ENCODE results near the gene LGI2. TPM values are rescaled to one million over a fixed set of nuclear protein-coding genes. Genes with fewer than 3 reads are reported as not detected.

The LGI2 gene
- total RNA-seq, 3 donors from 2014 or later: 0.33 to 2.2 (median 1.2) TPM

GRCh38 chr4:24989327-24989726 is 41.4 kb downstream of the LGI2 start:
- Histone ChIP-seq H3K9me3 (peaks cover 0 to 5% of the 10 kb centered on the region in 2 donors), H3K4me3 (no peak overlapping the region), H3K4me1 (no peaks in the 10 kb centered on the region), H3K27me3 (no peaks in the 10 kb centered on the region), H3K27ac (no peak overlapping the region), H3K36me3 (no peaks in the 10 kb centered on the region)
- intact Hi-C loops (cut with DNase I; ENCODE audit: low total_unique reads): no loop called here
- DNase-seq (ENCODE audit: low spot score in 2 of 2): no peak
- TF ChIP-seq CTCF (IDR thresholded peaks at IDR 0.05) (no peak), POLR2A (IDR thresholded peaks at IDR 0.05) (no peak), POLR2AphosphoS5 (IDR thresholded peaks at IDR 0.05) (no peak)

DNA sequence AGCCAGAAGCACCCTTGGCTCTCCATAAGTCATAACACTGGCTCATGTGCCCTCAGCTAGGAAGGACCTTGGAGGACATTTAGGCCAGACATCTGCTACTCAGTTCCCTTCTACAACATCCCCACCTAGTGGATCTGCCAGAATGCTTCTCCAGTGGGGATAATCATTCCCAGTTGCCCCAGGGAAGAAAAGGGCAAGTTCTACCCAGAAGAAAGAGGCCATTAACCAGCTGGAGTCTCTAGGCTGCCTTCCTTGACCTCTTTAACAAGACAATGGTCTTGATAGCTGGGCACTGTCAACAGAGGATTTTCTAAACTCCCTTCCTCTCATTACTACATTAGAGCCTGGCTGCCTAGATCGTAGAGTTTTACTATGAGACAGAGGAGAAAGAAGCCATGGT is 42.0 kb downstream of the LGI2 start:
- Histone ChIP-seq H3K27me3 (no peaks in the 10 kb centered on the region), H3K4me1 (no peaks in the 10 kb centered on the region), H3K27ac (no peak overlapping the region), H3K9me3 (peaks cover 0 to 5% of the 10 kb centered on the region in 2 donors), H3K36me3 (no peaks in the 10 kb centered on the region), H3K4me3 (no peak overlapping the region)
- no peak for DNase-seq (ENCODE audit: low spot score in 2 of 2)
- TF ChIP-seq POLR2AphosphoS5 (IDR thresholded peaks at IDR 0.05) (no peak), POLR2A (IDR thresholded peaks at IDR 0.05) (no peak)
- intact Hi-C loops (cut with DNase I; ENCODE audit: low total_unique reads): no loop called here

DNA sequence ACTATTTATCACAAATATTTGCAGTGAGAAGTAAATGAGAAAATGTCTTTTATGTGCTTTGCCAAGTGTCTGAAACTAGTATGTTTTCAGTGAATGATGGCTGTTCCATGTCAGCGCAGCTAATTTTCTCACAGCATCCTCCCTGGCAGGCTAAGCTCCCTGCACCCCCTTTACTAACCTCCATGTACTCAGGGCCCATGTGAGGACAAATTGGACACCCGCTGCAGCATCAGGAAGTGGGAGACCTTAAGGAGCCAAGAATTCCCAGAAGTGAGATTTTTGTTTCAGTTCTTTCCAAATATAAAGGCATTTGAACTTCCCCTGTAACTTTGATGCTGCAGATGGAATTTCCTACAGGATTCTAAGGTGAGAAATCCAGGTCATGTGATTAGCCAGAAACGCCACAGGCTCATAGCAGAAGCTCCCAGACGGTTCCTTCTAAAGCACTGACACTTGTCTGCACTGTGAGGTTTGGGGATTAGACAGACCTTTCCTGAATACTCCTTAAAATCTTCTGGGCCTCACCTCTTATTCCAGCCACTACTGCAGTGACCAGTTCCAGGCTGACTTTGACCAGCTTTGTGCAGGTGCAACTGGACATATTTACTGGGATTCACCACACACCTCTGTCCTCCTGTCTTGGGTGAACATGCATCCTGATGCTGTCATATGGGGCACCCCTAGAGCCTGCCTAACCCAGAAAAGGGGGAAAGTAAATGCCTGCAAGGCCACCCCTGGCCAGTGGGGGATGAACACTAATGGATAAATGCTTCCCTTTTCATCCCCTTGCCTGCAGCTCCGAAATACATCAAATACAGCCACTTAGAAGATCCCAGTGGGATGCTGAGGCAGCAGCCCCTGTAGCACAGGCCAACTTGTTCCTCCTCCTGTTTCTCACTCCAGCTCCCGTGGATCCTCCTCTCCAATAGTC is 45.9 kb downstream of the LGI2 start:
- Histone ChIP-seq H3K36me3 (no peaks in the 10 kb centered on the region), H3K27me3 (no peaks in the 10 kb centered on the region), H3K4me1 (no peaks in the 10 kb centered on the region), H3K27ac (no peak overlapping the region), H3K4me3 (no peak overlapping the region), H3K9me3 (no peaks in the 10 kb centered on the region)
- intact Hi-C loops (cut with DNase I; ENCODE audit: low total_unique reads): no loop called here
- TF ChIP-seq CTCF (IDR thresholded peaks at IDR 0.05) (no peak), POLR2AphosphoS5 (IDR thresholded peaks at IDR 0.05) (no peak), POLR2A (IDR thresholded peaks at IDR 0.05) (no peak)
- DNase-seq (ENCODE audit: low spot score in 2 of 2): no peak

GRCh38 chr4:24980740-24981139 is 50.0 kb downstream of the LGI2 start:
- no peak overlapping the region for H3K4me3 ChIP-seq
- intact Hi-C loops (cut with DNase I; ENCODE audit: low total_unique reads): no loop called here

GRCh38 chr4:24980064-24980690 is 50.6 kb downstream of the LGI2 start:
- DNase-seq (ENCODE audit: low spot score in 2 of 2): no peak
- no peaks in the 10 kb centered on the region for H3K36me3 ChIP-seq
- intact Hi-C loops (cut with DNase I; ENCODE audit: low total_unique reads): no loop called here
- TF ChIP-seq POLR2A (IDR thresholded peaks at IDR 0.05): no peak
- TF ChIP-seq CTCF (IDR thresholded peaks at IDR 0.05): peak; percentile 70 to 88 (median 75)
- H3K4me3 ChIP-seq: peak overlapping the region; percentile 24 to 48 (median 32)
- no peaks in the 10 kb centered on the region for H3K4me1 ChIP-seq
- H3K9me3 ChIP-seq: no peaks in the 10 kb centered on the region
- no peaks in the 10 kb centered on the region for H3K27me3 ChIP-seq
- peak overlapping the region; percentile 62 to 64 for H3K27ac ChIP-seq

More at GRCh38 chr4:24980740-24981139, 50.0 kb downstream of the LGI2 start:
- TF ChIP-seq CTCF (IDR thresholded peaks at IDR 0.05) (no peak), POLR2AphosphoS5 (IDR thresholded peaks at IDR 0.05) (no peak), POLR2A (IDR thresholded peaks at IDR 0.05) (no peak)
- H3K27me3 ChIP-seq: no peaks in the 10 kb centered on the region
- no peak overlapping the region for H3K27ac ChIP-seq
- no peak for DNase-seq (ENCODE audit: low spot score in 2 of 2)
- no peaks in the 10 kb centered on the region for H3K9me3 ChIP-seq
- H3K36me3 ChIP-seq: no peaks in the 10 kb centered on the region
- no peaks in the 10 kb centered on the region for H3K4me1 ChIP-seq

All from breast epithelium (tissue), 4 donors.